Measurements from ENCODE around the gene GMDS.
"Not testable (repeated sequence)": the region's sequence is repeated elsewhere in the genome, so short reads cannot be mapped to it uniquely, and the experiment has no call there.

The GMDS gene

DNA sequence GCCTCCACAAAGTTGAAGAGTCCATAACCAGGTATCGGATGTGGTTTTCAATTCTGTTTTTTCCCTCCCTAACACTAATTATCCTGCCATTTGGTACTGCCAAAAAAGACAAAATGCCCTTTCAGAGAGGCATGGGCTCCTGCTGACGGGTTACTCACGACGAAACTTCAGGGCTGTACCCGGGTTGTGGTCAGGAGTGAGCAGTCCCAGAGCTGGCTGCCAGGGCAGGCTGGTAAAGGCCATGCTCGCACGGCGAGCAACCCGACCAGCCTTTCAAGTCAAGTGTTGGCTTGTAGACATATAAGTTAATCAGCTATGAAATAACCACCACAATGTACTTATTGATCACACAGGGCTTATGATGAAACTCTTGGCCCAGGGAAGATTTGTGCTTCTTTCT lies 483.2 kb downstream of the GMDS start:
- H3K27me3 Mint-ChIP-seq: no peaks in the 10 kb centered on the region
- ATAC-seq (replicated peaks; ENCODE audit: extremely low read depth, poor library complexity, severe bottlenecking) (no peak), DNase-seq (ENCODE audit: low spot score in 2 of 2) (no peak)
- H3K4me3 Mint-ChIP-seq: no peak overlapping the region
- no peak overlapping the region for H3K27ac Mint-ChIP-seq (ENCODE audit: low read depth)
- no peaks in the 10 kb centered on the region for H3K9me3 Mint-ChIP-seq
- no peaks in the 10 kb centered on the region for H3K4me1 Mint-ChIP-seq
- H3K36me3 Mint-ChIP-seq (ENCODE audit: insufficient read depth): peaks cover 2% of the 10 kb centered on the region

DNA sequence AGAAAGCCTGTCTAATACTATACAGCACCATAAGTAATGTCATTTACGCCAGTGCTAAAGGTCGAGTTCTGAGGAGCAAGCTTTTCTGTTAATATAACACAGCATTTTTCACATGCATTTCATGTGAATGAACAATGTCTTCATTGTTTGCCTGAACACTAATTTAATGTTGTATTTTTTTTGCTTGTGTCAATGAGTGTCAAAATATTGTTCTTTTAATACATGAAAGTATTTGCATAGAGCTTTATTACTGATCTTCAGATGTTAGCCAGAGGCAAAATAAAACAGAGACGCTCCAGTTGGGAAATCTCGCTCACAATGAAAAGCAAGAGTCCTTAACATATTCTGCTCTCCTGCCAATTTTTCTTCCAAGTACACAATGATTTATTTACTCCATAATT lies 483.9 kb downstream of the GMDS start:
- H3K4me1 Mint-ChIP-seq: no peaks in the 10 kb centered on the region
- DNase-seq (ENCODE audit: low spot score in 2 of 2): no peak
- no peak overlapping the region for H3K27ac Mint-ChIP-seq (ENCODE audit: low read depth)
- no peaks in the 10 kb centered on the region for H3K9me3 Mint-ChIP-seq
- H3K4me3 Mint-ChIP-seq: no peak overlapping the region
- no peak for ATAC-seq (replicated peaks; ENCODE audit: extremely low read depth, poor library complexity, severe bottlenecking)
- H3K36me3 Mint-ChIP-seq (ENCODE audit: insufficient read depth): peaks cover 2% of the 10 kb centered on the region
- H3K27me3 Mint-ChIP-seq: no peaks in the 10 kb centered on the region

DNA sequence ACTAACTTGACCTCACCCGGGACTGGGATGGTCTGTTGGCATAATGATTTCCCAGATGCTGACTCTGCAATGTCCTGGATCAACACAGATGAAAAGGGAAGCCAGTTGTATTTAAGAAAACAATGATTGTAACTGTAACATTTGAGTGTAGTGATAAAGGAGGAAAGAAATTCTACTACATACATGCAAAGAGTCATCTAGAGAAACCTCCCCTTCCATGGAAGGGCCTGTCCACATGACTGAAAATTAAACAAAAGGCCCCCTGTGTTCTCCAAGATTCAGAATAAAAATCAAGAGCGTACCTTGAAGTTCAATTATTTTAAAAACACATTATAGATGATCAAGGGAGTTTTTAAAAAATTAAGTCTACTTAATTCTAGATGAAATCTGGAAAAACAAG lies 484.5 kb downstream of the GMDS start:
- no peaks in the 10 kb centered on the region for H3K27me3 Mint-ChIP-seq
- H3K27ac Mint-ChIP-seq (ENCODE audit: low read depth): no peak overlapping the region
- no peaks in the 10 kb centered on the region for H3K4me1 Mint-ChIP-seq
- H3K9me3 Mint-ChIP-seq: no peaks in the 10 kb centered on the region
- no peak overlapping the region for H3K4me3 Mint-ChIP-seq
- no peak for DNase-seq (ENCODE audit: low spot score in 2 of 2)
- peaks cover 2% of the 10 kb centered on the region for H3K36me3 Mint-ChIP-seq (ENCODE audit: insufficient read depth)
- no peak for ATAC-seq (replicated peaks; ENCODE audit: extremely low read depth, poor library complexity, severe bottlenecking)

DNA sequence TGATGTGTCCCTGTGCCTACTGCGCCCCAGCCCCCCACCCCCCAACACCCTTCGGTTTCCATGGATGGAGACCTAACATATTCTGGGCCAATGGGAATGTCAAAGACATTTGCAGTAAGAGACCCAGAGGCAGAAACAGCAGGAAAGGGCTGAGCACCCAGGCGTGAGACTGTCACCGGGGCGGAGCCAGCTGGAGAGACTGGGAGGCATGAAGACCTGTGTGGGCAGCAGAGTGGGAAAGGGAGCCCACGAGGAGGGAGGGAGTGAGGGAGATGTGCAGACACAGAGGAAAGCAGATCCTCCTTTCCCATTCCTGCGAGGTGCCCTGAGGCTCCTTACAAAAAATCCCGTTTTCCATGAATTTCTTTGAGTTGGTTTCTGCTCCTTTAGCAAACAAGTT lies 485.5 kb downstream of the GMDS start:
- Mint-ChIP-seq H3K9me3 (no peaks in the 10 kb centered on the region), H3K27ac (ENCODE audit: low read depth) (no peak overlapping the region), H3K4me1 (no peaks in the 10 kb centered on the region), H3K27me3 (no peaks in the 10 kb centered on the region), H3K36me3 (ENCODE audit: insufficient read depth) (peaks cover 2% of the 10 kb centered on the region), H3K4me3 (no peak overlapping the region)
- DNase-seq (ENCODE audit: low spot score in 2 of 2): no peak
- ATAC-seq (replicated peaks; ENCODE audit: extremely low read depth, poor library complexity, severe bottlenecking): no peak

DNA sequence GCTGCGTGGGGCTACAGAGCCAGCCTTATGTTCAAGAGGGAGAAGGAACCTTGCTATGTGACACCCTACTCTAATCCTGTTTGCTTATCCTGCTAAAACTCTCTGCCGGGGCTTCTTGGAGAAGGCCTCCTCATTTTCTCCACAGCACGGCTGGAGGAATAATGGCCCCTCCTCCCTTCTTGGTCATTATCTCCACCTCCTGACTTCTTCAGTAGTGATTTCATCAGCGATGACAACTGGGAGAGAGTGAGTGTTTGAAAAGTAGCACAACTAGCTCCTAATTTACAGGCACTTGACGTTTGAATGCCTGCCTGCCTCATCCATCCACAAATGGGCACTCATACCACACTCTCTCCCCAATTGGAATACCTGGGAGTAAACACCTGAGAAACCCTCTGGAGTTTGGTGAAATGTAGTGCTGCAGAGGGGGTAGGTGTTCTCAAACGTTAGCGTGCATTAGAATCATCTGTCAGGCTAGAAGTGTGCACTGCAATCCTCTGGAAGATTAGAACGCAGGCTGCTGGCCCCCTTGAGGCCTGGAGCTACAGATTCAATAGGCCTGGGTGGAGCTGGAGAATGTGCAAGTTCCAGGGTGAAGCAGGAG lies 487.2 kb downstream of the GMDS start:
- Mint-ChIP-seq H3K27ac (ENCODE audit: low read depth) (no peak overlapping the region), H3K36me3 (ENCODE audit: insufficient read depth) (peaks cover 2% of the 10 kb centered on the region), H3K4me3 (no peak overlapping the region), H3K9me3 (peaks cover 6% of the 10 kb centered on the region), H3K27me3 (no peaks in the 10 kb centered on the region), H3K4me1 (no peaks in the 10 kb centered on the region)
- DNase-seq (ENCODE audit: low spot score in 2 of 2) (no peak), ATAC-seq (replicated peaks; ENCODE audit: extremely low read depth, poor library complexity, severe bottlenecking) (no peak)

DNA sequence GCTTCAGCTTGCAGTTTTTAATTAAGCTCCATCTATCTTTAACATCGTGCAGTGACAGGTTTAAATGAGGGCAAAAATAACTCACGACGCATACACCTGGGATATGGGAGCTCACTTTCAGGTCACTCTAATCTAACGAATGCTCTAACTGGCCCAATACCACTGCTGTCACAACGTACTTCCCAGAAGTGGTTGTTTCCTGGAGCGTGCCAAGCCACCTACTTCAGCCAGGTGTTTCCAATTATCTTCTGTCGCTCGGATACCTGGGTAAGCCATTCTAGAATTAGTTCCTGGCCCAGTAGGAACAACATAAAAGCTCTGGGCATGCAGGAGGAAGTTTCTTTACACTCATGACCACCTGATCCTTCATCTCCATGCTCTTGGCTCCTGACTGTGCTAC lies 488.3 kb downstream of the GMDS start:
- peaks cover 2% of the 10 kb centered on the region for H3K36me3 Mint-ChIP-seq (ENCODE audit: insufficient read depth)
- ATAC-seq (replicated peaks; ENCODE audit: extremely low read depth, poor library complexity, severe bottlenecking) (no peak), DNase-seq (ENCODE audit: low spot score in 2 of 2) (no peak)
- H3K4me1 Mint-ChIP-seq: no peaks in the 10 kb centered on the region
- no peak overlapping the region for H3K4me3 Mint-ChIP-seq
- H3K27ac Mint-ChIP-seq (ENCODE audit: low read depth): no peak overlapping the region
- H3K27me3 Mint-ChIP-seq: no peaks in the 10 kb centered on the region
- peaks cover 11% of the 10 kb centered on the region for H3K9me3 Mint-ChIP-seq

DNA sequence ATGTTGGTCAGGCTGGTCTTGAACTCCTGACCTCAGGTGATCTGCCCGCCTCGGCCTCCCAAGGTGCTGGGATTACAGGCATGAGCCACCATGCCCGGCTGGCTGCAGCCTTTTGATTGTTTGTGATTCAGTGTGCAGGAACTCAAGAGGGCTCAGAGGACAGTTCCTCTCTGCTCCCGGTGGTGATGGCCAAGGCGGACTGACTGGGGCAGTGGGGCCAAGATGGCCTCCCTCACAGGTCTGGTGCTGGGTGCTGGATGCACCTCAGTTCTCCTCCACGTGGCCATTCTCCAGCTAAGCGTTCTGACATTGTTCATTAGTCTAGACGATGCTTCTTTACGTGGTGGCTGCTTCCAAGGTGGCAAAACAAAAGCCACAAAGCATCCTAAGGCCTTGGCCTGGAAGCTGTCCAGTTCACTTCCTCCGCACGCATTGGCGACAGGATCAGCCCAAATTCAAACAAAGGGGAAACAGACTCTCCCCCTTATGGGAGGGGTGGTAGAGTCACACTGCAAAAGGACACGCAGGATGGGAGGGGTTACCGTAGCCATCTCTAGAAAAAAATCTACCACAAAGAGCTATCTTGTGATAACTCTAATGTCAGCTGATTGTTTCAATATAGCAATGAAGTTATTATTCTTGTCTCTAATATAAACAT lies 488.8 kb downstream of the GMDS start:
- Mint-ChIP-seq H3K4me3 (no peak overlapping the region), H3K27me3 (no peaks in the 10 kb centered on the region), H3K36me3 (ENCODE audit: insufficient read depth) (peaks cover 2% of the 10 kb centered on the region), H3K27ac (ENCODE audit: low read depth) (no peak overlapping the region), H3K9me3 (peaks cover 11% of the 10 kb centered on the region), H3K4me1 (no peaks in the 10 kb centered on the region)
- no peak for DNase-seq (ENCODE audit: low spot score in 2 of 2)
- ATAC-seq (replicated peaks; ENCODE audit: extremely low read depth, poor library complexity, severe bottlenecking): no peak

DNA sequence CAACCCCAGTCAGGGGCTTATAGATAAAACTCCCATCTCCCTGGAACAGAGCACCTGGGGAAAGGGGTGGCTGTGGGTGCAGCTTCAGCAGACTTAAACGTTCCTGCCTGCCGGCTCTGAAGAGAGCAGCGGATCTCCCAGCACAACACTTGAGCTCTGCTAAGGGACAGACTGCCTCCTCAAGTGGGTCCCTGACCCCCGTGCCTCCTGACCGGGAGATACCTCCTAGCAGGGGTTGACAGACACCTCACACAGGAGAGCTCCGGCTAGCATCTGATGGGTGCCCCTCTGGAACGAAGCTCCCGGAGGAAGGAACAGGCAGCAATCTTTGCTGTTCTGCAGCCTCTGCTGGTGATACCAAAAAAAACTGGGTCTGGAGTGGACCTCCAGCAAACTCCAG lies 494.3 kb downstream of the GMDS start:
- DNase-seq (ENCODE audit: low spot score in 2 of 2); H3K4me1 Mint-ChIP-seq; H3K27ac Mint-ChIP-seq (ENCODE audit: low read depth); H3K36me3 Mint-ChIP-seq (ENCODE audit: insufficient read depth); H3K4me3 Mint-ChIP-seq; ATAC-seq (replicated peaks; ENCODE audit: extremely low read depth, poor library complexity, severe bottlenecking); H3K27me3 Mint-ChIP-seq: not testable (repeated sequence)
- H3K9me3 Mint-ChIP-seq: peaks cover 11% of the 10 kb centered on the region

DNA sequence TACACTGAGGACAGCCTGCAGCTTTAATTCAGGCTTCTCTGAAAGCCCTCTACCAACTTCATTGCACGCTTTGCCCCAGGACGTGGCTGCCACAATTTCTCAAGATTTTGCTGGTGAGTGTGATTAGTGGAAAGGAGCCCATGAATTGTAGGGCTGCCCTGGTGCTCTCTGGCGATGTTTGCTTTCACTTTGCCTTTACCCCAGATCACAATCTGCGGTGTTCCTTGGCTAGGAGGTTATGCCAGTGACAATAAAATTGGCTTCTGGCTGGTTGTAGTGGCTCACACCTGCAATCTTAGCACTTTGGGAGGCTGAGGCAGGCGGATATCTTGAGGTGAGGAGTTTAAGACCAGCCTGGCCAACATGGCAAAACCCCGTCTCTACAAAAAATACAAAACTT lies 496.4 kb downstream of the GMDS start:
- no peak overlapping the region for H3K4me3 Mint-ChIP-seq
- H3K27me3 Mint-ChIP-seq: no peaks in the 10 kb centered on the region
- no peak for ATAC-seq (replicated peaks; ENCODE audit: extremely low read depth, poor library complexity, severe bottlenecking)
- no peaks in the 10 kb centered on the region for H3K4me1 Mint-ChIP-seq
- H3K27ac Mint-ChIP-seq (ENCODE audit: low read depth): no peak overlapping the region
- peaks cover 11% of the 10 kb centered on the region for H3K9me3 Mint-ChIP-seq
- no peak for DNase-seq (ENCODE audit: low spot score in 2 of 2)
- no peaks in the 10 kb centered on the region for H3K36me3 Mint-ChIP-seq (ENCODE audit: insufficient read depth)

DNA sequence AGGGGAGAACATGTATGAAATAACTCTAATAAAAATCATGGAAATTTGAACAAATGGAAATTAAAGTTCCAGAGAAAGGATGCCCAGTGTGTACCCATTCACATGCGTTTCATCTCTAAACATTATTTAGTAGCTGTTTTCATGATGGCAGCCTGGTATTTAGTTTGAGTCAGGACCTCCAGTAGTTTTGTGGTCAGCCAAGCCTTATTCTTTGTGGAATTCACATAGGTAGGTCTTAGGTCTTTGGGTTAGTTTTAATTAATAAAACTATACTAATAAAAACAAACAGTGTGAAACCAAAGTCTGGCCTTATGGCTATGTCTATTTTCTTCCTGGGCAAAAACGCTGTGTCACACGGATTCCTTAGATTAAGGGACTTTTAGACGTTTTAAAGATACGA lies 497.9 kb downstream of the GMDS start:
- H3K4me3 Mint-ChIP-seq: no peak overlapping the region
- DNase-seq (ENCODE audit: low spot score in 2 of 2) (no peak), ATAC-seq (replicated peaks; ENCODE audit: extremely low read depth, poor library complexity, severe bottlenecking) (no peak)
- H3K27ac Mint-ChIP-seq (ENCODE audit: low read depth): no peak overlapping the region
- H3K4me1 Mint-ChIP-seq: no peaks in the 10 kb centered on the region
- H3K27me3 Mint-ChIP-seq: no peaks in the 10 kb centered on the region
- peaks cover 2% of the 10 kb centered on the region for H3K36me3 Mint-ChIP-seq (ENCODE audit: insufficient read depth)
- H3K9me3 Mint-ChIP-seq: no peaks in the 10 kb centered on the region

DNA sequence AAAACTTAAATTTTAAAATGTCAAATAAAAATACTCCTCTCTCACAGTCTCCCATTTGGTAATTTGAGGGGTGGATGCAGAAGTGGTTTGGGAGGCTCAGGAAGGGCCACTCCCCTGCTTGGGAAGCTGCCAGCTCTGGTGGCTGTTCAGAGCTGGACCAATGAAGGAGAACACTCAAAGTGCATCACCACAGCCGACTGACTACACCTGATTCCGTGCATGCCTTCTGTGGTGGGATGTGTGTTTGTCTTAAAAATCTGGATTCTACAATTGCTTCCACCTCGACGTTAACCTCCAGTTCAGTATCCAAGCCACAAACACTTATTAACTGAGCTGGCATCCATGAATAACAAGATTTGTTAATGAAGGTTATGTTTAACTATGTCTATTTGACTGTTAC lies 498.4 kb downstream of the GMDS start:
- ATAC-seq (replicated peaks; ENCODE audit: extremely low read depth, poor library complexity, severe bottlenecking): no peak
- no peak overlapping the region for H3K4me3 Mint-ChIP-seq
- no peaks in the 10 kb centered on the region for H3K27me3 Mint-ChIP-seq
- H3K4me1 Mint-ChIP-seq: no peaks in the 10 kb centered on the region
- no peaks in the 10 kb centered on the region for H3K9me3 Mint-ChIP-seq
- peaks cover 2% of the 10 kb centered on the region for H3K36me3 Mint-ChIP-seq (ENCODE audit: insufficient read depth)
- DNase-seq (ENCODE audit: low spot score in 2 of 2): no peak
- no peak overlapping the region for H3K27ac Mint-ChIP-seq (ENCODE audit: low read depth)

DNA sequence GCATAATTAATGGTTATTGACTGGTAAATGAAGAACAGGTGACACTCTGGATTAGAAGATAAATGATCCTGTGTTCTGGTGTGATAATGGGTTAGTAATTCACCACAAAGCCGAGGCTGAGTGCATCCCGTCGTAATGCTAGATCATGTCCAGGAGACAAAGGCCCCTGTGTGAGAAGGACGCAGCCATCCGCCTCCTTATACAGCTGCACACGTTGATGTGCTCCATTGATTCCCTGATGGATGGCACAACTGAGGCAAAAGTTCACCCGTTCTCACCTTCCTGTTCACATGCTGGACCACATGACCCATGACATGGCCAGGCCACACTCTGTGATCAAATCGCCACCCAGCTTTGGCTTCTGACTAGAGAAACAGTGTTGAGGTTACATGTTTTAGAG lies 499.6 kb downstream of the GMDS start:
- Mint-ChIP-seq H3K27ac (ENCODE audit: low read depth) (no peak overlapping the region), H3K4me1 (no peaks in the 10 kb centered on the region), H3K9me3 (no peaks in the 10 kb centered on the region), H3K4me3 (no peak overlapping the region), H3K27me3 (no peaks in the 10 kb centered on the region), H3K36me3 (ENCODE audit: insufficient read depth) (peaks cover 2% of the 10 kb centered on the region)
- ATAC-seq (replicated peaks; ENCODE audit: extremely low read depth, poor library complexity, severe bottlenecking) (no peak), DNase-seq (ENCODE audit: low spot score in 2 of 2) (no peak)

DNA sequence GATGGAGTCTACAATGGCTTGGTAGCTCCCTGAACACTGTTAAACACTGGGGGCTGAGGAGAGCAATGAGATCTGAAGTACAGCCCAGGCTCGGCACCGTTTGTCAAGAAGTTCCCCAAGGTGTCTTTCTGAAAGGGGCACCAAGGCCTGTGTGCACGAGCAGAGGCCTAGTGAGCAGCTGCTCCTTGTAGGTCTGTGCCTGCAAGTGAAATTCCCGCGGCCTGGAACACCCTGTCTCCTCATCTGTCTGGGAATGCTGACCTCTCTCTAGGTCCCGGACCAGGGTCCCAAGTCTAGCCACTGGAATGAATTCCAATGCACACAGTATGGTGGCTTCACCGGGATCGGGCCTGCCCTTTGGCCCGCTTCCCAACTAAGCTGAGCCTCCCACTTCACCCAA lies 500.9 kb downstream of the GMDS start:
- no peak overlapping the region for H3K27ac Mint-ChIP-seq (ENCODE audit: low read depth)
- no peaks in the 10 kb centered on the region for H3K27me3 Mint-ChIP-seq
- H3K36me3 Mint-ChIP-seq (ENCODE audit: insufficient read depth): peaks cover 2% of the 10 kb centered on the region
- H3K4me1 Mint-ChIP-seq: no peaks in the 10 kb centered on the region
- no peak overlapping the region for H3K4me3 Mint-ChIP-seq
- ATAC-seq (replicated peaks; ENCODE audit: extremely low read depth, poor library complexity, severe bottlenecking) (no peak), DNase-seq (ENCODE audit: low spot score in 2 of 2) (no peak)
- H3K9me3 Mint-ChIP-seq: no peaks in the 10 kb centered on the region
